Esophagus muscularis mucosa (tissue), 3 donors: Measurements from ENCODE around the gene ZNF81.

ENCODE experiments used
- POLR2A ChIP-seq: fragments of 450-650 bp; IDR thresholded peaks from one replicate; pipeline ENCODE4 v1.6.1; 2017; ENCODE audit warnings: antibody characterized with exemption, moderate library complexity, mild to moderate bottlenecking, low read depth
- TF ChIP-seq, protein P1 (sequence below), 3 experiments: fragments of 200-600 bp in 2 of 3; fragments of 450-650 bp in 1 of 3; sonication (generic) in 2 of 3; IDR thresholded peaks; one replicate each; pipeline ENCODE4 v1.5.1; 2017 to 2019; ENCODE audit warnings: antibody characterized with exemption in 3 of 3, mild to moderate bottlenecking in 2 of 3, moderate library complexity in 1 of 3

DNA sequence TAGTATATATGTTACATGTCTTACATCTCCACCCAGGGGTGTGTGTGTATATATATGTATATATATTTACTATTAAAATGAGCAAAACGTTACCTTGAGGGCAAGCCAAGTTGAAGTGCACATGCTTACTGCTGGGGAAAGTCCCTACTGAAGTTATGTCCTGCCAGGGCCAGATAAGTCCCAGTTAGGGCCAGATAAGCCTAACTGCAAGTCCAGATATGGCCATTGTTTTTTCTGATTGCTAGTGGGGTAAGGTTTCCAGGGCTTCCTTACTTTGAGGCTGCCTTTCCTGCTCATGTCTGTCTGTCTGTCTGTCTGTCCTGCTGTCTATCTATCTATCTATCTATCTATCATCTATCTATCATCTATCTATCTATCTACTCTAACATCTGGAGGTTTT, 19.3 kb upstream of the ZNF81 start:
- TF ChIP-seq, protein P1, sequence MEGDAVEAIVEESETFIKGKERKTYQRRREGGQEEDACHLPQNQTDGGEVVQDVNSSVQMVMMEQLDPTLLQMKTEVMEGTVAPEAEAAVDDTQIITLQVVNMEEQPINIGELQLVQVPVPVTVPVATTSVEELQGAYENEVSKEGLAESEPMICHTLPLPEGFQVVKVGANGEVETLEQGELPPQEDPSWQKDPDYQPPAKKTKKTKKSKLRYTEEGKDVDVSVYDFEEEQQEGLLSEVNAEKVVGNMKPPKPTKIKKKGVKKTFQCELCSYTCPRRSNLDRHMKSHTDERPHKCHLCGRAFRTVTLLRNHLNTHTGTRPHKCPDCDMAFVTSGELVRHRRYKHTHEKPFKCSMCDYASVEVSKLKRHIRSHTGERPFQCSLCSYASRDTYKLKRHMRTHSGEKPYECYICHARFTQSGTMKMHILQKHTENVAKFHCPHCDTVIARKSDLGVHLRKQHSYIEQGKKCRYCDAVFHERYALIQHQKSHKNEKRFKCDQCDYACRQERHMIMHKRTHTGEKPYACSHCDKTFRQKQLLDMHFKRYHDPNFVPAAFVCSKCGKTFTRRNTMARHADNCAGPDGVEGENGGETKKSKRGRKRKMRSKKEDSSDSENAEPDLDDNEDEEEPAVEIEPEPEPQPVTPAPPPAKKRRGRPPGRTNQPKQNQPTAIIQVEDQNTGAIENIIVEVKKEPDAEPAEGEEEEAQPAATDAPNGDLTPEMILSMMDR (IDR thresholded peaks at IDR 0.05) = no peak
- no peak for TF ChIP-seq POLR2A
